Neural cell (in vitro differentiated cells): ENCODE results near the gene SLC27A2. TPM values are rescaled to one million over a fixed set of nuclear protein-coding genes. Genes with fewer than 3 reads are reported as not detected.

Source experiments
- H2AFZ ChIP-seq: fragments of 200-600, 300-800 bp; sonication (generic), shearing (Covaris generic); 2 replicates; pipeline ENCODE4 v1.6.0; 2014; ENCODE audit warnings: low read depth, mild to moderate bottlenecking, antibody characterized with exemption, low read length, moderate library complexity
- H3F3A ChIP-seq: fragments of 200-600 bp; shearing (Covaris generic); 2 replicates; pipeline ENCODE4 v1.6.1; 2016; ENCODE audit warnings: mild to moderate bottlenecking, moderate library complexity, mixed read lengths, antibody characterized with exemption, low read length; ENCODE audit not compliant: insufficient read depth, poor library complexity, severe bottlenecking
- H3K27ac ChIP-seq: fragments of 200-600, 300-800 bp; sonication (generic), shearing (Covaris generic); 2 replicates; pipeline ENCODE4 v1.5.1; 2014; ENCODE audit warnings: mild to moderate bottlenecking, low read length, moderate library complexity
- H3K27me3 ChIP-seq: fragments of 300-800, 200-600 bp; sonication (generic), shearing (Covaris generic); 2 replicates; pipeline ENCODE4 v1.6.0; 2014; ENCODE audit warnings: mild to moderate bottlenecking, low read depth, low read length, moderate library complexity; ENCODE audit not compliant: insufficient read depth
- H3K36me3 ChIP-seq: fragments of 300-800, 200-600 bp; sonication (generic), shearing (Covaris generic); 2 replicates; pipeline ENCODE4 v1.5.1; 2014; ENCODE audit warnings: mild to moderate bottlenecking, antibody characterized with exemption, low read length, moderate library complexity; ENCODE audit not compliant: insufficient read depth
- H3K4me2 ChIP-seq: fragments of 300-800, 200-600 bp; sonication (generic), shearing (Covaris generic); 2 replicates; pipeline ENCODE4 v1.6.0; 2014; ENCODE audit warnings: mild to moderate bottlenecking, low read length
- H3K4me3 ChIP-seq: fragments of 300-800, 200-600 bp; sonication (generic), shearing (Covaris generic); 2 replicates; pipeline ENCODE4 v1.5.1; 2014; ENCODE audit warnings: mild to moderate bottlenecking, low read length, moderate library complexity
- H3K79me2 ChIP-seq: fragments of 200-600 bp; shearing (Covaris generic); replicated peaks from 2 replicates; pipeline ENCODE4 v1.6.0; 2014; ENCODE audit warnings: mild to moderate bottlenecking, low read length, moderate library complexity; ENCODE audit not compliant: insufficient read depth
- H3K9ac ChIP-seq: fragments of 300-800, 200-600 bp; sonication (generic), shearing (Covaris generic); 2 replicates; pipeline ENCODE4 v1.6.1; 2016; ENCODE audit warnings: mild to moderate bottlenecking, low read length, mixed read lengths
- H3K9me2 ChIP-seq: fragments of 200-600 bp; shearing (Covaris generic); 2 replicates; pipeline ENCODE4 v1.6.1; 2016; ENCODE audit warnings: mild to moderate bottlenecking, low read length, mixed read lengths; ENCODE audit not compliant: insufficient read depth
- H3K9me3 ChIP-seq: fragments of 200-600, 300-800 bp; sonication (generic), shearing (Covaris generic); 2 replicates; pipeline ENCODE4 v1.6.1; 2016; ENCODE audit warnings: mild to moderate bottlenecking, mixed run types, low read length, moderate library complexity, mixed read lengths
- H4K20me1 ChIP-seq: fragments of 200-600 bp; shearing (Covaris generic); 2 replicates; pipeline ENCODE4 v1.6.1; 2016; ENCODE audit warnings: mild to moderate bottlenecking, mixed run types; ENCODE audit not compliant: insufficient read depth
- CTCF ChIP-seq: fragments of 450-650 bp; IDR thresholded peaks from 2 replicates; pipeline ENCODE4 v1.5.1; 2014; ENCODE audit warnings: antibody characterized with exemption, mild to moderate bottlenecking, moderate library complexity; ENCODE audit not compliant: poor library complexity, severe bottlenecking
- EP300 ChIP-seq: fragments of 450-650 bp; conservative IDR thresholded peaks from 2 replicates; pipeline ENCODE4 v1.6.1; 2014; ENCODE audit warnings: antibody characterized with exemption, mild to moderate bottlenecking, moderate library complexity; ENCODE audit not compliant: poor library complexity, severe bottlenecking
- EZH2 ChIP-seq: fragments of 200-600, 300-800 bp; shearing (Covaris generic), sonication (generic); IDR thresholded peaks from 2 replicates; pipeline ENCODE4 v1.6.1; 2014; ENCODE audit warnings: antibody characterized with exemption, low read length, borderline replicate concordance, mild to moderate bottlenecking; ENCODE audit not compliant: insufficient read depth, poor library complexity, severe bottlenecking
- MXI1 ChIP-seq: fragments of 450-650 bp; conservative IDR thresholded peaks from 2 replicates; pipeline ENCODE4 v1.6.1; 2014; ENCODE audit warnings: antibody characterized with exemption, mild to moderate bottlenecking; ENCODE audit not compliant: poor library complexity, severe bottlenecking
- SMC3 ChIP-seq: fragments of 450-650 bp; conservative IDR thresholded peaks from 2 replicates; pipeline ENCODE4 v1.6.1; 2014; ENCODE audit warnings: antibody characterized with exemption, mild to moderate bottlenecking, moderate library complexity; ENCODE audit not compliant: poor library complexity
- polyA plus RNA-seq: library from polyadenylated mRNA; depleted of rRNA; stranded (reverse); fragments of >200 nt; gene quantifications from 2 replicates; pipeline ENCODE4 v1.2.3, GENCODE V29; 2014

Gene SLC27A2
- polyA plus RNA-seq, 1 donor from 2014 or later, result 3.5 TPM

- no peak overlapping the region for H3K27ac ChIP-seq
- no peaks in the 10 kb centered on the region for H3K27me3 ChIP-seq
- H3K4me3 ChIP-seq, result no peak overlapping the region
These were observed 93.1 kb downstream of the SLC27A2 start for GRCh38 chr15:50275091-50275490.

GRCh38 chr15:50275908-50276307, 93.9 kb downstream of the SLC27A2 start:
- H3K4me3 ChIP-seq, result no peak overlapping the region
- H3K79me2 ChIP-seq, result no peaks in the 10 kb centered on the region
- no peak overlapping the region for H3K4me2 ChIP-seq
- TF ChIP-seq EP300 (no peak), EZH2 (no peak)
- no peak overlapping the region for H2AFZ ChIP-seq
- no peak overlapping the region for H3K9ac ChIP-seq
- no peaks in the 10 kb centered on the region for H3K36me3 ChIP-seq
- H4K20me1 ChIP-seq, result no peaks in the 10 kb centered on the region
- no peak overlapping the region for H3K27ac ChIP-seq
- no peaks in the 10 kb centered on the region for H3K9me2 ChIP-seq
- H3K27me3 ChIP-seq, result no peaks in the 10 kb centered on the region
- no peaks in the 10 kb centered on the region for H3F3A ChIP-seq
- H3K9me3 ChIP-seq, result no peaks in the 10 kb centered on the region

More at GRCh38 chr15:50275091-50275490, 93.1 kb downstream of the SLC27A2 start:
- no peaks in the 10 kb centered on the region for H3K36me3 ChIP-seq
- no peak overlapping the region for H3K9ac ChIP-seq
- H3K79me2 ChIP-seq, result no peaks in the 10 kb centered on the region
- H3K9me2 ChIP-seq, result no peaks in the 10 kb centered on the region
- TF ChIP-seq EP300, result no peak
- no peaks in the 10 kb centered on the region for H3K9me3 ChIP-seq
- no peaks in the 10 kb centered on the region for H3F3A ChIP-seq
- H3K4me2 ChIP-seq, result no peak overlapping the region
- no peak overlapping the region for H2AFZ ChIP-seq
- no peaks in the 10 kb centered on the region for H4K20me1 ChIP-seq

- no peaks in the 10 kb centered on the region for H3K9me2 ChIP-seq
- TF ChIP-seq SMC3 (no peak), EP300 (no peak), CTCF (no peak)
- H3K9ac ChIP-seq, result no peak overlapping the region
- H3K27ac ChIP-seq, result no peak overlapping the region
- no peaks in the 10 kb centered on the region for H3K27me3 ChIP-seq
- no peak overlapping the region for H2AFZ ChIP-seq
- H3K4me3 ChIP-seq, result no peak overlapping the region
- no peaks in the 10 kb centered on the region for H3K36me3 ChIP-seq
- no peak overlapping the region for H3K4me2 ChIP-seq
- no peaks in the 10 kb centered on the region for H4K20me1 ChIP-seq
- no peaks in the 10 kb centered on the region for H3F3A ChIP-seq
- H3K9me3 ChIP-seq, result no peaks in the 10 kb centered on the region
- H3K79me2 ChIP-seq, result no peaks in the 10 kb centered on the region
These were observed 95.4 kb downstream of the SLC27A2 start for GRCh38 chr15:50277370-50277769.

GRCh38 chr15:50278496-50278895, 96.5 kb downstream of the SLC27A2 start:
- Histone ChIP-seq H3F3A (no peaks in the 10 kb centered on the region), H3K4me3 (no peak overlapping the region), H4K20me1 (no peaks in the 10 kb centered on the region), H3K79me2 (no peaks in the 10 kb centered on the region), H2AFZ (no peak overlapping the region), H3K36me3 (no peaks in the 10 kb centered on the region), H3K9me3 (no peaks in the 10 kb centered on the region), H3K9me2 (no peaks in the 10 kb centered on the region), H3K27me3 (no peaks in the 10 kb centered on the region), H3K4me2 (no peak overlapping the region), H3K9ac (no peak overlapping the region), H3K27ac (no peak overlapping the region)
- TF ChIP-seq SMC3 (no peak), MXI1 (no peak), EP300 (no peak)
